ENCODE data around the gene PXDN. TPM values are rescaled to one million over a fixed set of nuclear protein-coding genes. Genes with fewer than 3 reads are reported as not detected.

PXDN gene
- total and polyA plus RNA-seq, 4 donors = 10.6 to 109 (median 81.7) TPM

- Histone ChIP-seq H3K27ac (ENCODE audit: low read depth in 1 of 2, low read length in 2 of 2) (no peak overlapping the region), H3K36me3 (ENCODE audit: control insufficient read depth in 1 of 2, insufficient read depth in 2 of 2, low read length in 1 of 2) (peaks cover 0 to 7% of the 10 kb centered on the region in 2 donors), H3K4me3 (ENCODE audit: low read length in 2 of 2) (no peak overlapping the region), H3K9me3 (ENCODE audit: control insufficient read depth, low read length) (no peaks in the 10 kb centered on the region), H3K4me1 (ENCODE audit: control insufficient read depth in 1 of 2, insufficient read depth in 2 of 2, low read length in 2 of 2) (peaks cover 0 to 2% of the 10 kb centered on the region in 2 donors), H3K27me3 (ENCODE audit: control insufficient read depth in 1 of 2, insufficient read depth in 2 of 2, low read length in 1 of 2) (no peaks in the 10 kb centered on the region)
- intact Hi-C loops (cut with DNase I) = no loop called here
- DNase-seq (no peak), ATAC-seq (ENCODE audit: low FRiP score) (no peak)
- 84 to 85% methylated on average over 9 of the region's 9 CpGs for WGBS, 2 donors
These were observed 52.9 kb downstream of the PXDN start for GRCh38 chr2:1691366-1691765.

- DNase-seq (no peak), ATAC-seq (ENCODE audit: low FRiP score) (no peak)
- no peak overlapping the region for H3K4me3 ChIP-seq (ENCODE audit: low read length in 2 of 2)
- no peaks in the 10 kb centered on the region for H3K27me3 ChIP-seq (ENCODE audit: control insufficient read depth in 1 of 2, insufficient read depth in 2 of 2, low read length in 1 of 2)
- 75 to 76% methylated on average over 10 of the region's 10 CpGs for WGBS, 2 donors
- H3K36me3 ChIP-seq (ENCODE audit: control insufficient read depth in 1 of 2, insufficient read depth in 2 of 2, low read length in 1 of 2) = peaks cover 0 to 7% of the 10 kb centered on the region in 2 donors
- no peak overlapping the region for H3K27ac ChIP-seq (ENCODE audit: low read depth in 1 of 2, low read length in 2 of 2)
- intact Hi-C loops (cut with DNase I) = no loop called here
- H3K4me1 ChIP-seq (ENCODE audit: control insufficient read depth in 1 of 2, insufficient read depth in 2 of 2, low read length in 2 of 2) = peaks cover 0 to 4% of the 10 kb centered on the region in 2 donors
- no peaks in the 10 kb centered on the region for H3K9me3 ChIP-seq (ENCODE audit: control insufficient read depth, low read length)
These were observed 54.1 kb downstream of the PXDN start for GRCh38 chr2:1690056-1690775.

DNA sequence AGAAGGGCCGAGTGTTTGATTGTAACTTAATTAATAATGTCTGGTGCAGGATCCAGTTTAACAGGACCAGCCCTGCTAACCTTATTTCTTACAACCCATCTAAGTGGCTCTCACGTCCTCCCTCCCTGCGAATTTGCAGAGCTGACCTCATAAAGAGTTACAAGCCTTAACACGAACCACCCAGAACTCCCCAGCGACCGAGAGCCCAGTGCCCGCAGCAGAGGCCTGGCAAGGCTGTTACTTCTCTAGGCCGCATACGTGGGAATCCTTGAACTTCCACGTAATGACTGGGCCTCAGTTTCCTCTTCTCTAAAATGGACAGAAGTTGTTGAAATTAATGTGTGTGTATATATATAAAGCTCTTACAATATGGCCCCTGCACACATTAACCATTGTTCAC, 55.5 kb downstream of the PXDN start:
- no peak for DNase-seq
- 89% methylated on average over 10 of the region's 10 CpGs for WGBS, 2 donors

GRCh38 chr2:1688161-1688560, 56.2 kb downstream of the PXDN start:
- no peak for ATAC-seq (ENCODE audit: low FRiP score)
- Histone ChIP-seq H3K4me1 (ENCODE audit: control insufficient read depth in 1 of 2, insufficient read depth in 2 of 2, low read length in 2 of 2) (peaks cover 0 to 4% of the 10 kb centered on the region in 2 donors), H3K27me3 (ENCODE audit: control insufficient read depth in 1 of 2, insufficient read depth in 2 of 2, low read length in 1 of 2) (no peaks in the 10 kb centered on the region), H3K9me3 (ENCODE audit: control insufficient read depth, low read length) (no peaks in the 10 kb centered on the region), H3K27ac (ENCODE audit: low read depth in 1 of 2, low read length in 2 of 2) (no peak overlapping the region), H3K36me3 (ENCODE audit: control insufficient read depth in 1 of 2, insufficient read depth in 2 of 2, low read length in 1 of 2) (peaks cover 0 to 7% of the 10 kb centered on the region in 2 donors), H3K4me3 (ENCODE audit: low read length in 2 of 2) (no peak overlapping the region)
- WGBS, 2 donors = 91 to 94% methylated on average over 11 of the region's 11 CpGs
- no peak for DNase-seq
- intact Hi-C loops (cut with DNase I) = no loop called here

More for the DNA sequence above, 55.5 kb downstream of the PXDN start:
- no peak for ATAC-seq (ENCODE audit: low FRiP score)
- Histone ChIP-seq H3K4me1 (ENCODE audit: control insufficient read depth in 1 of 2, insufficient read depth in 2 of 2, low read length in 2 of 2) (peaks cover 0 to 4% of the 10 kb centered on the region in 2 donors), H3K36me3 (ENCODE audit: control insufficient read depth in 1 of 2, insufficient read depth in 2 of 2, low read length in 1 of 2) (peaks cover 0 to 7% of the 10 kb centered on the region in 2 donors), H3K27me3 (ENCODE audit: control insufficient read depth in 1 of 2, insufficient read depth in 2 of 2, low read length in 1 of 2) (no peaks in the 10 kb centered on the region), H3K4me3 (ENCODE audit: low read length in 2 of 2) (no peak overlapping the region), H3K9me3 (ENCODE audit: control insufficient read depth, low read length) (no peaks in the 10 kb centered on the region), H3K27ac (ENCODE audit: low read depth in 1 of 2, low read length in 2 of 2) (no peak overlapping the region)
- intact Hi-C loops (cut with DNase I) = no loop called here

- 82 to 85% methylated on average over 14 of the region's 14 CpGs for WGBS, 2 donors
- DNase-seq = no peak
- intact Hi-C loops (cut with DNase I) = no loop called here
- Histone ChIP-seq H3K36me3 (ENCODE audit: control insufficient read depth in 1 of 2, insufficient read depth in 2 of 2, low read length in 1 of 2) (peaks cover 0 to 5% of the 10 kb centered on the region in 2 donors), H3K4me3 (ENCODE audit: low read length in 2 of 2) (no peak overlapping the region), H3K27me3 (ENCODE audit: control insufficient read depth in 1 of 2, insufficient read depth in 2 of 2, low read length in 1 of 2) (no peaks in the 10 kb centered on the region), H3K27ac (ENCODE audit: low read depth in 1 of 2, low read length in 2 of 2) (no peak overlapping the region), H3K9me3 (ENCODE audit: control insufficient read depth, low read length) (no peaks in the 10 kb centered on the region), H3K4me1 (ENCODE audit: control insufficient read depth in 1 of 2, insufficient read depth in 2 of 2, low read length in 2 of 2) (peaks cover 0 to 4% of the 10 kb centered on the region in 2 donors)
- ATAC-seq (ENCODE audit: low FRiP score) = no peak
These were observed 57.1 kb downstream of the PXDN start for GRCh38 chr2:1687254-1687653.

DNA sequence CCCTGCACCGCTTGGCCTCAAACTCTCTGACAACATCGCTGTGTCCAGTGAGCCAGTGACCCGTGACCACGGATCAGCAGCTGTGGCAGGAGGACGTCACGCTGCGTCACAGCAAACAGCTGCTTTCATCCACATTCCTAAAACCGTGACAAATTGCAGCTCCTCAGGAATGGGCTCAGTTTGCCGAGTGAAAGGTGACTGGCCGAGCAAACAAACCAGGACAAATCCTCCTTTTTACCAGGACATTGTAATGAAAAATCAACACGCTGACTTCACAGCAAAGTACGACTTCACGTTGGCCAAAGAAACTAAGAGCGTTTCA, 57.6 kb downstream of the PXDN start:
- Histone ChIP-seq H3K27me3 (ENCODE audit: control insufficient read depth in 1 of 2, insufficient read depth in 2 of 2, low read length in 1 of 2) (no peaks in the 10 kb centered on the region), H3K9me3 (ENCODE audit: control insufficient read depth, low read length) (no peaks in the 10 kb centered on the region), H3K4me1 (ENCODE audit: control insufficient read depth in 1 of 2, insufficient read depth in 2 of 2, low read length in 2 of 2) (peaks cover 0 to 4% of the 10 kb centered on the region in 2 donors), H3K4me3 (ENCODE audit: low read length in 2 of 2) (no peak overlapping the region), H3K27ac (ENCODE audit: low read depth in 1 of 2, low read length in 2 of 2) (peak overlapping the region in 1 of 2 donors; percentile 29), H3K36me3 (ENCODE audit: control insufficient read depth in 1 of 2, insufficient read depth in 2 of 2, low read length in 1 of 2) (peaks cover 0 to 4% of the 10 kb centered on the region in 2 donors)
- WGBS, 2 donors = 57 to 61% methylated on average over 14 of the region's 14 CpGs
- intact Hi-C loops (cut with DNase I) = no loop called here
- ATAC-seq (ENCODE audit: low FRiP score) = no peak
- no peak for DNase-seq

DNA sequence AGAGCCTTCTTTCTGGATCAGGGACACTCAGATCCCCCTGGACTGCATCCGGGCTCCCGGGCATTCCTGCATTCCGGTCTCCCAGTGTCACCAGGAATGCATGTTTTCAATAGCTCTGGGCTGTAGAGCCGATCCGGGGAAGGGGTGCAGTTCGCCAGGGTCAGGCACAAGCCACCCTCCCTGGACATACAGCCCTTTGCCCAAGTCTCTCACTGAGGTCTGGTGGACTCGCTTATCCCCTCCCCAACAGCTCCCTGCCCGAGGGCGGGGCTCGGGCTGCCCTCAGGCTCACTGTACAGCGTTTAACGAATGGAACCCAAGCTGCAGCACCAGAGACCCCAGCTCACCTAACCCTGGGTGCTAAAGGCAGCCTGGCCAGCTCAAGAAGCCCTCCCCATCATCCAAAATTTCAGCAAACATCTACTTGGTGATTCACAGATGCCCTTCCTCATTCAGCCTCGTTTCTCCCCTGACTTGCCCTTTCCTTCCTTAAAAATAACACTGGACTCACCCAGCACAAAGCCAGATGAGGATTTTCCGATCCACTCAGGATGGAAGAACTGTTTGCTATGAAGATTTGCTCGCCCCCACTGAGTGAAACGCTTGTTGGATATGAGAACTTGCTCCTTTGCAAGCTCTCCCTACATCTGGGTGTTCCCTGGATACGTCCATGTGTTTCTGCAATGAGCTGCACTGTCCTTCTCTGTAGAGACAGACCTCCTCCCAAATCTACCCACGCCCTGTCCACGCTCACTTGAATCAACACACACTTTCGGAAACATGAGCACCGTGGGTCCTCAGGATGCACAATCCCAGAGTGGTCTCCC, 58.1 kb downstream of the PXDN start:
- H3K27me3 ChIP-seq (ENCODE audit: control insufficient read depth in 1 of 2, insufficient read depth in 2 of 2, low read length in 1 of 2) = no peaks in the 10 kb centered on the region
- H3K36me3 ChIP-seq (ENCODE audit: control insufficient read depth in 1 of 2, insufficient read depth in 2 of 2, low read length in 1 of 2) = peaks cover 0 to 4% of the 10 kb centered on the region in 2 donors
- no peaks in the 10 kb centered on the region for H3K9me3 ChIP-seq (ENCODE audit: control insufficient read depth, low read length)
- peak; percentile 23 for ATAC-seq (ENCODE audit: low FRiP score)
- no peak overlapping the region for H3K4me3 ChIP-seq (ENCODE audit: low read length in 2 of 2)
- DNase-seq = no peak
- WGBS, 2 donors = 43 to 44% methylated on average over 21 of the region's 21 CpGs
- intact Hi-C loops (cut with DNase I) = no loop called here
- H3K4me1 ChIP-seq (ENCODE audit: control insufficient read depth in 1 of 2, insufficient read depth in 2 of 2, low read length in 2 of 2) = peaks cover 0 to 4% of the 10 kb centered on the region in 2 donors
- peak overlapping the region in 1 of 2 donors; percentile 29 for H3K27ac ChIP-seq (ENCODE audit: low read depth in 1 of 2, low read length in 2 of 2)

GRCh38 chr2:1685078-1685956, 59.0 kb downstream of the PXDN start:
- intact Hi-C loops (cut with DNase I) = no loop called here
- peaks cover 0 to 4% of the 10 kb centered on the region in 2 donors for H3K4me1 ChIP-seq (ENCODE audit: control insufficient read depth in 1 of 2, insufficient read depth in 2 of 2, low read length in 2 of 2)
- H3K27me3 ChIP-seq (ENCODE audit: control insufficient read depth in 1 of 2, insufficient read depth in 2 of 2, low read length in 1 of 2) = no peaks in the 10 kb centered on the region
- WGBS, 2 donors = 81 to 85% methylated on average over 36 of the region's 36 CpGs
- H3K27ac ChIP-seq (ENCODE audit: low read depth in 1 of 2, low read length in 2 of 2) = no peak overlapping the region
- ATAC-seq (ENCODE audit: low FRiP score) = no peak
- no peak overlapping the region for H3K4me3 ChIP-seq (ENCODE audit: low read length in 2 of 2)
- DNase-seq = no peak
- peaks cover 0 to 4% of the 10 kb centered on the region in 2 donors for H3K36me3 ChIP-seq (ENCODE audit: control insufficient read depth in 1 of 2, insufficient read depth in 2 of 2, low read length in 1 of 2)
- H3K9me3 ChIP-seq (ENCODE audit: control insufficient read depth, low read length) = no peaks in the 10 kb centered on the region
